GM18517 (cell line): ENCODE data around the gene KRTAP9-7.

ENCODE experiments used
- ATAC-seq: cut with Tn5 transposase; IDR thresholded peaks from one replicate; pipeline ENCODE4 v1.9.1; 2021; ENCODE audit warnings: mild to moderate bottlenecking, moderate library complexity; ENCODE audit not compliant: unreplicated experiment

The KRTAP9-7 gene

GRCh38 chr17:41318231-41318630 is 42.7 kb downstream of the KRTAP9-7 start:
- ATAC-seq = no peak

DNA sequence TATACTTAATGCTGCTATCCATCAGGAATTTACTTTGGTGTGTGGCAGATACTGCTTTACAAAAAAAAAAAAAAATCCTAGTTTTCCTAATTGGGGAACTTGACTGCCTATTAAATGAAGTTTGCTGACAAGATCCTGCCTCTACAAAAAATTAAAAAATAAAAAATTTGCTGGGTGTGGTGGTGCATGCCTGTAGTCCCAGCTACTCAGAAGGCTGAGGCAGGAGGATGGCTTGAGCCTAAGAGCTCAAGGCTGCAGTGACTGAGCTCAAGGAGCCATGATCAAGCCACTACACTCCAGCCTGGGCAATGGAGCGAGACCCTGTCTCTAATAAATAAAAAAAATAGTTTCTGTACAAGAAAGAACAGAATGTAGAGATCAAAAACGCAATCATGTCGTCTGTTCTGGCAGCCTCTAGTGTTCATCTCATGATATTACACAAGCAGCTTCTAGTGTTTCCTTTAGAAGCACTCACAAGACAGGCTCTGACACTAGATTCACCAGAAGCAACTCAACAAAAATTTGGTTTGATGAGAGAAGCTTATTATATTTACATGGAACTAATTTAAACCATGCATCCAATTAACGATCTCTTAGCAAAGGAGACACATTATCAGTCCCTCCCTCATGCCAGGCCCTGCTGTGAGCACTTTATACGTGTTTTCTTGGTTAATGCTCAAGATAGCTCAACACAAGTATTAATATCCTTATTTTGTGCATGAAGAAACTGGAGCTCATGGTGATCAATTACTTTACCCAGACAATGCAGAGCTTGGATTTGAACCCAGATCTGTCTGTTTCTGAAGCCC is 46.8 kb downstream of the KRTAP9-7 start:
- ATAC-seq = no peak

DNA sequence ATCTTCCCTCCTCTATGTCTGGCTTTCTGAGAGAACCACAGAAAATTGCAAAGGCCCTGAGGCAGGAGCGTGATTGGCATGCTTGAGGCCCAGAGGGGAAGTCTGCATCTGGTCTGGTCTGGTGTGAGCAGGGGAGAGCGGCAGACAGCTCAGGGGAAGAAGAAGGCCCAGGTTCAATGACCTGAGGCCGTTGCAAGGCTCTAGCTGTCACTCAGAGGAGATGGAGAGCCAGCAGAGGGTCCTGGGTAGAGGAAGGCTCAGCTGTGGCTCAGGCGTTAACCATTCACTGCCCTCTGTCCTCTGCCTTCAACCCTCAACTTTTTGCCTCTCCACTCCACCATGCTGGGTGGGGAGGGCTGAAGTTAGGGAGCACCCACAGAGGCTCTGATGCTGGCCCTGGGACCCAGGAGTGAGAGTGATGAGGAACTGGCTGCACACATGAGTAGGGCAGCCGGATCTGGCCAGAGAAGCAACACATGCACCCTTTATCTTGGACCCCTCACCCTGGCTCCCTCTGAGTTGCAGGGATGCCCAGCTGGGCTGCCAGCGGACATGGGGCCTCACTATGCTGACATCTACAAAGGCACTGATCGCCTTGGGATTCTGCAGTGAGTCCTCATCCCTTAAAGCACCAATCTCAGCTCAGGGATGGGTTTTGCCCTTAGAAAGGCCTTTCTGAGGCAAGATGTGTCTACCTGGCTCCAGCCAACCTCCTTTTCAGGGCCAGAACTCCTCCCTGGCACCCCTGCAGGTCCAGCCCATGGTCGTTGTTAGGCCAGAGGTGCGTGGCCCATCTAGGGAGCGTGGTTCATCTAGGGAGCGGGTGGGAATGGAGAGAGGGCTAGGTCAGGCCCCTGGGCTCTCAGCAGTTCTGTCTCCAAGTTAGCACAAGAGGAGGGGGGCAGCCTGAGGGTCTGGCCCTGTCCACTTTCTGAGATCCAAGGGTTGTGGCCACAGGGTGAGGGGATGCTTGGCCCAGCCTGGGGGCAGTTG is 47.7 kb downstream of the KRTAP9-7 start:
- no peak for ATAC-seq

DNA sequence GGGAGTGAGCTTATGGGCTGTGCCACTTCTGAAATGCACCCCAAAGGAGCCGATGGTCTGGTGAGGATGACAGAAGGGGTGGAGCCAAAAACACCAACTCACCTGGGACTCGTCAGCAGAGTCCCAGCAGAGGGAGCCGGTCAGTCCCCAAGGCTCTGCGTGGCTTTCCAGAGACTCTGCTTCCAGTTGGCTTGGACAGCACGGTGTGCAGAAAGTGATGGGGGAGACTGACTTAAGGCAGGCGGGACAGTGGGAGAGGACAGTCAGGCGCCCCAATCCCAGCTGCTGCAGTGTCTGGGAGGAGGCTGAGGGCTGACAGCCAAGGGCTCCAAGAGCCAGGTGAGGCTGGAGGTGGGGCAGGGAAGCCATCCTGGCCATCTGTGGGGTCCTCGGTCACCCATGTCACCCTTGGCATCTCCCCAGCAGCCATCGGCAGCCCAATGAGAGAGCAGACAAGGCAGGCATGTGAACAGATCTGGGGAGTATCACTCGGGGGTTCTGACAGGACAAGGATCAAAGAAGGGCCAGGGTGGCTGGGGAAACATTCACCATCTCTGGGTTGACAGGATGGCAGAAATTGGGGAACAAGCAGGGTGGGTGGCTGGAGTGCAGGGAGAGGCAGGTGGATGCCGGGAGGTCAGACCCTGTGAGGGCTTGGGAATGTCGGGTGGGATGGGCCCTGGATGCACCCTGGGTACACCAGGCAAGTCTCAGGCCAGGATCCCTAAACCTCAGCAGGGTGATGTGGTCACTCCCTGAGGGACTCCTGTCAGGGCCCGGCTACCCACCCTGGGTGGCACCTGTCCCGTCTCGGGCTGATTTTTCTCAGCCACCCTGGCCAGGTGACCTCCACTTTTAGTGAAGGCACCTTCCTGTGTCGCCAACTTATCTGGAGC is 48.9 kb downstream of the KRTAP9-7 start:
- ATAC-seq = no peak

DNA sequence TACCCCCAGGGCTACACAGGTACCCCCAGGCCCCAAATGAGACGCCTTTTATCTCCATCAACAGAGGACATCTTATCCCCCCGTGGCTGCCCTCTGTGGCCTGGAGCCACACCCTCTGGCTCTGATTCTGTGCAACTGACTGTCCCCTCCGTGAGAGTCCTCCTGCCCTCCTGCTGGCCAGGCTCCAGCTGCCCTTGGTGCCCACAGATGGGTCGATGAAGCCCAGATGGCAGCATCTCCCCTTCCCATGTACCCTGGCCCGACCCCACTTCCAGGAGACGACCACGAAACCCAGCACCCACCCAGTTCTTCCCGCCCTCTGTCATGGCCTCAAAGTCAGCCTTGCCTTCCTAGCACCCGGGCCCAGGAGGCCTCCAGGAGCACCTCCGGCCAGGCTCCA is 49.6 kb downstream of the KRTAP9-7 start:
- ATAC-seq = no peak

- ATAC-seq = no peak
Observed at GRCh38 chr17:41325611-41326010, 50.1 kb downstream of the KRTAP9-7 start.
